AML-193 (cell line): ENCODE results near the gene VCP.
A peak's percentile ranks its signal among the peaks of the same experiment; 100 is the strongest.

Source experiments
- DNase-seq, 2 experiments: peaks; one replicate each; lab custom pipeline; 2025; lab: John Stamatoyannopoulos, UW

VCP gene

GRCh38 chr9:35103660-35104191 is 31.3 kb upstream of the VCP start:
- no peak for DNase-seq

DNA sequence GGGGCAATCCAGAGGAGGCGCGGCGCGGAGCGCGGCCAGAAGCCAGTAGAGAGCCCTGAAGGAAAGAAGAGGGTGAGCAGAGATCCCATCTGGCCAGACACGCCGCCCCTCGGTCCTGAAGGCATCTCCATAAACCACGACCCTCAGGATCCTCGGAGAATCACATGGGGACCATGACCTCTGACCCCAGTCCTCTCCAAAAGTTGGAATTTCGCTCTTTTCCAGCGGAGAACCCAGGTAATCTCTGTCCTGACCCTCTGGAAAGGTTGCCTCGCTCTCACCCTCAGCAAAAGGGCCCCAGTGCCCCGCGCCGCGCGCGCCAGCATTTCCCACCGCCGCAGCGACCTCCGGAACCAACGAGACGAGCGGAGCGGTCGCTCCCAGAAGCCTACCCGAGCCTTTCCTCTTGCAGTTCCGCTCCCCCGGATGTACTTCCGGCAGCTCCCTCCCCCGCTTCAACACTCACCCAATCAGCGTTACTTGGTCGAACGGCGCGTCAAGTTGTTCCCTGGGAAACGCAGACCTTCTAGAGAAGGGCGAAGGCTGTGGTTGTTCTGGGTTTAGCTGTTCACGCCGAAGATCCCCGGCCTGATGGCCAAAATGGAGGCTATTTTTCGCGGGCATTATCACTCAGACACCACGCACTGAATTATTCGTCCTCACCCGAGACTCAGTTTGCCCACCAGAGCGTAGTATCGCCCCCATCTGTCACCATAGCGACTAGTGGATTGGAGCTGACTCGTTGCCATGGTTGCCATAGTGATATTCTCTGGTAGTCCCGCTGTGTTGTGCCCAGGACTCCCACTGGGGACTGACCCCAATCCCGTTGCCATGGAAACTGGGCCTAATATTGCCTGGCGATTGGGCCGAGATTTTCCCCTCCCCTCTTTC is 30.6 kb upstream of the VCP start, which contains the start of gene STOML2:
STOML2 (minus strand) TSS at position 363 of the 891 bp plus-strand sequence; CDS start at position 326, 37 bp downstream.
- DNase-seq: peak; percentile 94 to 96

DNA sequence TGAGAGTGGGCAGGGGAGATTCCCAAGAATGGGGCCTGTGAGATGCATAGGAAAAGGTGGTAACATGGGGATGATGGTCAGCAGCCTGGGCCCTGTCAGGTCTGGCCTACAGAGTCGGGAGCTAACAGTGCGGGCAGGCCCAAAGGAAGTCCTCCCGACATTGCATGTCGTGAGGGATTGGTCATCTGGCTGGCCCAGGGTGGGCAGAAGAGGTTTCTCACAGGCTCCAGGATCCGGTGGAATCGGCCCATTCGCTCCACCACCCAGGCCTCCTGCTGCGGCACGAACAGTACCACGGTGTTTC is 30.0 kb upstream of the VCP start:
- DNase-seq: no peak

- no peak for DNase-seq
These were observed 25.1 kb upstream of the VCP start for GRCh38 chr9:35097573-35097972.

- peak; percentile 73 to 80 for DNase-seq
These were observed 23.8 kb upstream of the VCP start, which contains the start of gene PIGO for GRCh38 chr9:35096035-35096849. PIGO (minus strand) TSS chr9:35096591; CDS start chr9:35095565, 1,026 bp downstream.

DNA sequence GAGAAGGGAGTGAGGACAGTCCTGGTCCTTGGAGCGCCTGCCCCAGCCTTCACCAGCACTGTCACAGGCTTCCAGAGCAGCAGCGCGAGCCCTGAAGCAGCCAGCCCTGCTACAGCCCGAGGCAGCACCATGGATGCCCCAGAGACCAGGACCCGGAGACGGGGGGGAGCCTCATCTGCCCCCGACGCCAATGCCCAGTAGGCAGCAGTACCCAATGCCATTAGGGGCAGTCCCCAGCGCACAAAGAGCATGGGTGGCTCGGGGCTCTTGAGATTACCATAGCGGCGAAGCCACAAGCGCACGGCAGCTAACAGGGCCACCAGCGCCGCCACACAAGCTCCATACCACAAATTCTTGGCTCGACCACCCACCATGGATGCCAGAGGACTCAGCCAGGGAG is 19.1 kb upstream of the VCP start:
- DNase-seq: no peak

DNA sequence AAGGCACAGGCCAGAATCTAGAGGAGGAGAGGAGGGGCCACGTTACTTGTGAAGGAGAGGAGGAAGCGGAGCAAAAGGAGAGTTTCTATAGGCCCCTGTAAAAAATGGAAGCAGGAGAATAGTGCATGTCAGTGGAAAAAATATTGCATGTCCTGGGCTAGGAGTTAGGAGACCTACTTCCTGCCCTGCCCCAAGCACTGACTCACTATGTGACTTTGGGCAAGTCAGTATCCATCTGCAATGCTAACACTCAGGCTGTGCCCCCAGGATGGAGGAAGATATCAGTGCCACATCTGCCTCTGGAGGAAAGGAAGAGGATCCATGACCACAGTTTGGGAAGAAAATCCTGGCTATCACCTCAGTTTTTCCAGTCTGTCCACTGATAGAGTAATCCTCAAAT is 17.0 kb upstream of the VCP start:
- DNase-seq: no peak

GRCh38 chr9:35085078-35085477 is 12.7 kb upstream of the VCP start:
- no peak for DNase-seq

DNA sequence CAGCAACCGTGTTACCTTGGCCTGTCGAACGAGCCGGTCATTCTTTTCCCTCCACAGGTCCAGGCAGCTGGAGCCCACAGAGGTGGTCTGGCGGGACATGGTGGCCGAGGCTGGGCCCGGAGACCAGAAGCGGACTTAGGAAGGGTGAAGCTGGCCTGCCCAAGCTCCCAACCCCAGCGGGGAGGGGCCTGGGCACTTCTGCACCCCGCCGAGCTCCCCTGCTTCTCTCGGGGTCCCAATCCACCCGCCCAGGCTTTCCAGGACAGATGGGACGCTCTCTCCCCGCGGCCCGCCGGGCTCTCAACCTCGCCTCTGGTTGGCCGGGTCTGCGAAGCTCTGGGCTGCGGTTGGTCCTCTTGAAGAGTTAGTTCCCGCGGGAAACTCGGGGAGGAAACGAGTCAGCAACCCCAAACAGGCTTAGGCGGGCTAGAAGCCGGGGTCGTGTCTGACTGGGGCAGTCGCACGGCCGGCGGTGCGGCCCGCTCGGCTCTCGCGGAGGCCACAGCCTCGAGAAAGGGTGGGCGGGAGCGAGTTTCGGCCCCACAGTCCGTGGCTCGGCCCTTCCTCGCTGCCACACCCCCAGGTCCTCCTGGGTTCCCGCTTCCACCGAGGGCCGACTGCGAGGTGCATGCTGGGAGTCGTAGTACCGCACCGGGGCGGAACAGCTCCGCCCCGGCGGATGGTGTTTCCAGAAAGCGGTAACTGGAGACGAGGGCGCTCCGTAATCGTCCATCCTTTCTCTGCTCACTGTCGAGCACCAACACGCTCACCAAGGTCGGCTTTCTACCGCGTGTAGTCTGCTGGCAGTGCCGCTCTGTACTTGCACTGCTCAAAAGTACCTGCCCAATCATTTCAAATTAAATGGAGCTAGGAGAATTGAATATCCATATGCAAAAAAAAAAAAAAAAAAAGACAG is 7.3 kb upstream of the VCP start, which contains the start of gene FANCG:
FANCG (minus strand) TSS at position 517 of the 916 bp plus-strand sequence; CDS start at position 99, 418 bp downstream.
- peak; percentile 84 to 91 for DNase-seq

GRCh38 chr9:35079041-35079425 is 6.6 kb upstream of the VCP start:
- no peak for DNase-seq

GRCh38 chr9:35078066-35078465 is 5.6 kb upstream of the VCP start:
- no peak for DNase-seq

DNA sequence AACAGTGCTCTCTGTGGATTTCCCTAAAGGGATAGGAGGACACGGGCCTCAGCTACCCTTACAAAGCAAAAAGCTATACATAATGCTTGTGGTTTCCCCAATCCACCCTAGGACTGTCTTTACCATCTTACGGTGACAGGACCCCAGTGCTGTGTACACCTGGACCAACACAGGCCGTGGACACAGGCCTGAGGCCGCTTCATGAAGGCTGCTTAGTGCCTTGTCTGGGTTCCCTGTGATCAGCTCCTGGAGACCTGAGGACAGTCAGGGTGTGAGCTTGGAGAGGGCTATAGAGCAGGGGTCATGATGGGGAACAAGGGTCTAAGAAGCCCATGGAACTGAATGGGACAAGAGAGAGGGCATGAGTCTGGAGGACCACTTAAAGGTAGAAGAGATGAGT is 4.4 kb upstream of the VCP start:
- DNase-seq: no peak

DNA sequence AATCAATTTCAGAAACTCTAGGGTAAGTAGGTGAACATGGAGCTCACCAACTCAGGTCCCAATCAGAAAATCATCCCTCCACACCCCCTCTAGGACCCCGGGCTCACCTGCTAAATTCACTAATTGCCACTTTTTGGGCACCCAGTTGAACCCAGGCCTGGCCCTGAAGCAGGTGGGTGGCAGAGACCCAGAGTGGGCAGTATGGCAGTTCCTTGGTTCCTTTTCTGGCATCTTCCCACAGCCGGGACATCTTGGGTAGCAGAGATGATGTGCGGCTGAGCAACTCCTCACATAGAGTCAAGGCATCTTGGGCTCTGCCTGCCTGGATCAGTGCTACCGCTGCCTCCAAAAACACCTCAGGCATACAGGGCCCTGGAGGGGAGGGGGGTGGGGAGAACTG is 2.9 kb upstream of the VCP start:
- DNase-seq: no peak

- DNase-seq: no peak
These were observed 2.4 kb upstream of the VCP start for GRCh38 chr9:35074791-35075190.

- DNase-seq: no peak
These were observed 1.7 kb upstream of the VCP start for GRCh38 chr9:35074141-35074540.

- DNase-seq: no peak
These were observed 821 bp upstream of the VCP start for GRCh38 chr9:35073279-35073612.

DNA sequence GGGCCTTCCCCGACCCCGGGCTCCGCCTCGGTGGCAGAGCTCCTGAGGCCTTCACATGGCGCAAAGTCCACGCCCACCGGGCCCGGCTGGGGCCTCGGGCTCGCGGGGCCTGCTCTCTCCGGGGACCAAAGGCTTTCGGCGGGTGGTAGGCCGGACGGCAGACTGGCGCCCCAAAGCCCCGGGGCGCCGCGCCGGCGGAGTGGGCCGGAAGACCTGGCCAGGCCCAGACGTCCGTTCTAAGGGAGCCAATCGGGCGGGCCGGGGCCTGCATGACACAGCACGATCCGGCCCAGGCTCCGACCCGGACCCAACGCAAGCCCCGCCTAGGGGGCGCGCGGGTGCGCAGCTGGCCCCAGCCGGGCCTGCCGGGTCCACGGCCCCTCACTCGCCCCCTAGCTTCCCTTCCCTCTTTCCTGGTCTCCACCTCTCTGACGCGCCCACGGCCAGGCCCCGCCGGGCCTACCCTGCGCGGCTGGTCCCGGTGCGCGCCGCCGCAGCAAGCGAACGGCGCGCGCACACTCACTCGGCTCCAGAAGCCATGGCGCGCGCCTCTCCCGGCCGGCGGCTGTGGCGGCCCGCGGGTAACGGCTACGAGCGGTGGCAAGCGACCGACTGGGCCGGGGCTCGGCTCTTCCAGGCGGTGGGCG is 488 bp downstream of the VCP start:
- peak; percentile 61 for DNase-seq

DNA sequence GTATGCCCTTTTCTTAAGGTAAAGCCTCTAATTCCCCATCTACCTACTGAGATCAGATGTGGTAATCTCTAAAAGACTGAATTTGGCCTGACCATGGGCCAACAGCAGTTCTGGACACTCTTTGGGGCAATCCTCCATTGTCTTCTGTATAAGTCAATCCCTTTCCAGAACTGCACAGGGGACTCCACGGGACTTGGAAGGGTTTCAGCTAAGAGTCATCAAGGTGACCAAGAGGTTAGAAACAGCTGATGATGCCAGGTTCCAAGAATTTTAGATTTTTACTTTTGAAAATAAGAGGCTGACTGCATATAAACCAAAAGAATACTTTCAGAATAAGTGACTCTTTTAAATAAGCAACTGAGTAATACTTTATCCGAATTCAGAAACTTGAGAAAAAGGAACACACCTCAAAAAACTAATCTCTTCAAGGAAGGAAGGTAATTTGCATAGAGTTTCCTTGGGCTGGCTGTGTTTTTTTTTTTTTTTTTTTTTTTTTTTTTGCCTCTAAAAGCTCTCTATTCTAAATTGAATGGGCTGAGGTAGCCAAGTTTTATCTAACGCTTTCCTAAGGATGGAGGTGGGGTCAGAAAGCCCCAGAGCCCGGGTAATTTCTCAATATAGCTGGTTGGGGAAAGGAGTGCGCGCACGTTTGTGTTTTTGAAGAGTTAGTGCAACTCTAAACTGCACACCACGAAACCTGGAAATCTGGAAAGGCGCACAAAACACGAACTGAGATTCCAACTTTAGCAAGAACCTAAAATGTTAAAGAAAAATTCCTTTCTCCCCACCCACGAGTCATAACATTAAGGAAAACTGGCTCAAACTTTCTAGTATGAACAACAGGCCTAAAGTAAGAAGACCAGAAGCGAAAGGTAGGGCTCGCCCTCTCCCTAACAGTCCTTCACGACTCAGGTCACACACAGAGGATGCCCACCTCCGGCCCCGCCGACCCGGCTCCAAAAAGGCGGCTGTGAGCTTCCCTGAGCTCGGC is 1.3 kb downstream of the VCP start:
- no peak for DNase-seq

DNA sequence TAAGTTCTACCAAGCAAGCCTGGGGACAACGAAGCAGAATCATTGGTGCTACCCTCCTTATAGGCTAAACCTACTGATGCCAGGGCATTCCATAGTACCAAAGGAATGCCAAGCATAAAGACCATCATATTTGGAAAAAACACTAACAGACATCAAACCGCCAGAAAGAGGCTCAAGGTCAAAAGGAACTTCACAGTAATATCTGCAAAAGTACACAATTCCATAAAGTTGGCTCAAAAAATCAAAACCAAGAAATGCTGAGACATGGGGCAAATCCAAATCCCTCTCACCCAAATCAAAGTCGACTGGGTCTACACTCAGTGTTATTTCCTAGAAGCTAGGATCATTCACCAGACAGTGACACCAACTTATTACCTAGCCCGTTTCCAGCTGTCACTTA is 3.4 kb downstream of the VCP start:
- no peak for DNase-seq

- DNase-seq: no peak
These were observed 5.4 kb downstream of the VCP start for GRCh38 chr9:35067056-35067455.
